PC-3 (cell line): ENCODE data around the gene BRD3. TPM values are rescaled to one million over a fixed set of nuclear protein-coding genes. Genes with fewer than 3 reads are reported as not detected.

Source experiments
- ATAC-seq: fragments of 200-7000 bp; cut with Tn5 transposase; 2 replicates; pipeline ENCODE4 v1.9.1; 2020; ENCODE audit warnings: mild to moderate bottlenecking, moderate library complexity
- BruUV-seq: library from RNA; stranded (reverse); fragments of 400-500 nt; replicated peaks from 2 replicates; lab custom pipeline; 2021; lab: Mats Ljungman, UMichigan
- CTCF ChIA-PET: fragments of 300-600 bp; sonication (Branson Sonifier 250); formaldehyde crosslinking; loops from one replicate; lab custom pipeline; 2022; ENCODE audit warnings: antibody characterized with exemption; lab: Charles Lee
- POLR2A ChIA-PET: fragments of 300-600 bp; sonication (Branson Sonifier 250); formaldehyde crosslinking; loops from one replicate; lab custom pipeline; 2022; ENCODE audit warnings: antibody characterized with exemption; ENCODE audit not compliant: unreplicated experiment; lab: Charles Lee
- DNase-seq: peaks from one replicate; pipeline ENCODE4 v3.0.0-alpha.2; 2015
- H2AFZ ChIP-seq: fragments of 300-600 bp; sonication (generic); 2 replicates; pipeline ENCODE4 v1.6.0; 2016; ENCODE audit warnings: antibody characterized with exemption, low read length
- H3F3A ChIP-seq: fragments of 300-600 bp; sonication (generic); one replicate; pipeline ENCODE4 v1.6.0; 2017; ENCODE audit warnings: antibody characterized with exemption, low read length, control low read depth, mild to moderate bottlenecking; ENCODE audit not compliant: unreplicated experiment
- H3K27ac ChIP-seq: fragments of 300-600 bp; sonication (generic); 2 replicates; pipeline ENCODE4 v1.5.1; 2016; ENCODE audit warnings: mild to moderate bottlenecking, low read length
- H3K27me3 ChIP-seq: fragments of 300-600 bp; sonication (generic); 2 replicates; pipeline ENCODE4 v1.6.1; 2016; ENCODE audit warnings: low read length, mixed read lengths
- H3K36me3 ChIP-seq: fragments of 300-600 bp; sonication (generic); 2 replicates; pipeline ENCODE4 v1.6.1; 2016; ENCODE audit warnings: low read depth, mixed run types, low read length, mixed read lengths
- H3K4me1 ChIP-seq: fragments of 300-600 bp; sonication (generic); 2 replicates; pipeline ENCODE4 v1.5.1; 2016; ENCODE audit warnings: low read length; ENCODE audit not compliant: insufficient read depth
- H3K4me2 ChIP-seq: fragments of 300-600 bp; sonication (generic); 2 replicates; pipeline ENCODE4 v1.6.0; 2016; ENCODE audit warnings: low read length
- H3K4me3 ChIP-seq: fragments of 300-600 bp; sonication (generic); 2 replicates; pipeline ENCODE4 v1.5.1; 2016; ENCODE audit warnings: mild to moderate bottlenecking, low read length, mixed read lengths
- H3K79me2 ChIP-seq: fragments of 300-600 bp; sonication (generic); 2 replicates; pipeline ENCODE4 v1.6.1; 2017; ENCODE audit warnings: low read length, mixed read lengths
- H3K9ac ChIP-seq: fragments of 300-600 bp; sonication (generic); 2 replicates; pipeline ENCODE4 v1.6.0; 2016; ENCODE audit warnings: mild to moderate bottlenecking, low read length
- H3K9me2 ChIP-seq: fragments of 300-600 bp; sonication (generic); replicated peaks from 2 replicates; pipeline ENCODE4 v1.6.1; 2016; ENCODE audit warnings: mixed run types, low read length, mixed read lengths
- H3K9me3 ChIP-seq: fragments of 300-600 bp; sonication (generic); 2 replicates; pipeline ENCODE4 v1.6.1; 2016; ENCODE audit warnings: low read length, mixed read lengths
- H4K20me1 ChIP-seq: fragments of 300-600 bp; sonication (generic); 2 replicates; pipeline ENCODE4 v1.6.1; 2016; ENCODE audit warnings: low read length, mixed read lengths
- EZH2 ChIP-seq: fragments of 300-600 bp; sonication (generic); IDR thresholded peaks from one replicate; pipeline ENCODE4 v1.6.1; 2017; ENCODE audit warnings: antibody characterized with exemption, mild to moderate bottlenecking, low read length; ENCODE audit not compliant: unreplicated experiment
- EZH2phosphoT487 ChIP-seq: fragments of 300-600 bp; sonication (generic); IDR thresholded peaks from 2 replicates; pipeline ENCODE4 v1.6.1; 2018; ENCODE audit warnings: mild to moderate bottlenecking, antibody characterized with exemption, low read length, borderline replicate concordance
- intact Hi-C: fragments of 100-400 bp; cut with micrococcal nuclease; formaldehyde crosslinking; loops from 2 replicates; pipeline ENCODE4 v1.9.0; 2023
- total RNA-seq: library from RNA; depleted of rRNA; stranded (reverse); fragments of >200 nt; gene quantifications from 2 replicates; pipeline ENCODE4 v1.2.3, GENCODE V29; 2014
- TF ChIP-seq, protein P1 (sequence below): fragments of 300-600 bp; sonication (generic); conservative IDR thresholded peaks from 2 replicates; pipeline ENCODE4 v1.5.1; 2017; ENCODE audit warnings: antibody characterized with exemption, low read depth, mild to moderate bottlenecking, low read length

BRD3 gene
- total RNA-seq, 1 experiment from 2014 or later: 5.5 TPM

DNA sequence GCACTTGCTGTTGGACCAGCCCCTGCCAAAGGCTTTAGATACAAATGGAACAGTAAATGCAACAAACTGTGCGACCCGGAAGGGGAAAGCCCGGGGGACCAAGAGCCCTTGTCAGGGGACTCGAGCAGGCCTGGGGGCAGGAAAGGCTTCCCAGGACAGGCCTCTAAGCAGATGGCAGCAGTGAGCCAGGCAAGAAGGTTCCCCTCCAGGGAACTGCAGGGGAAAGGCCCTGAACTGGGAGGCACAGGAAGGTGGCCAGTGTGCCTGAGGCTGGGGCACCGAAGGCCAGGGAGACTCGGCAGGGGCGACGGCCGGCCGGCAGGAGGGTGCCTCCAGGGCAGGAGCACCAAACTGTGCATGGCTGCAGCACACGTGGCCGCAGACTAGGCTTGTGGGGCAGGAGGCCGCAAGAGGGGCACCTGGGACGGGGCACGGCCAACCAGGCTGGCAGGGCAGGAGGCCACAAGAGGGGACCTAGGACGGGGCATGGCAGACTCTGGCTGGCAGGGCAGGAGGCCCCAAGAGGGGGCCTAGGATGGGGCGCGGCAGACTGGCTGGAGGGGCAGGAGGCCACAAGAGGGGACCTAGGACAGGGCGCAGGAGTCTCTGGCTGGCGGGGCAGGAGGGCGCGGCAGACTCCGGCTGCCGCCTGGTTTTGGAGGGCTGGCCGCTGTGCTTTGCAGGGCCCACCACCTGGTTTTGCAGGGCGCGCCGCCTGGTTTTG lies 85.7 kb downstream of the BRD3 start:
- H4K20me1 ChIP-seq: no peaks in the 10 kb centered on the region

GRCh38 chr9:133981589-133981957 lies 86.3 kb downstream of the BRD3 start:
- POLR2A ChIA-PET: no interaction called here
- DNase-seq (no peak), ATAC-seq (no peak)
- BruUV-seq: no TSS peak
- Histone ChIP-seq H3K4me1 (no peaks in the 10 kb centered on the region), H3K9me2 (no peaks in the 10 kb centered on the region), H3K9me3 (no peaks in the 10 kb centered on the region), H3F3A (no peaks in the 10 kb centered on the region), H3K9ac (no peak overlapping the region), H3K27me3 (no peaks in the 10 kb centered on the region), H3K79me2 (peaks cover 89% of the 10 kb centered on the region), H3K27ac (no peak overlapping the region), H3K36me3 (no peaks in the 10 kb centered on the region), H4K20me1 (no peaks in the 10 kb centered on the region), H2AFZ (no peak overlapping the region), H3K4me2 (no peak overlapping the region), H3K4me3 (no peak overlapping the region)
- no peak for TF ChIP-seq EZH2phosphoT487
- TF ChIP-seq, protein P1, sequence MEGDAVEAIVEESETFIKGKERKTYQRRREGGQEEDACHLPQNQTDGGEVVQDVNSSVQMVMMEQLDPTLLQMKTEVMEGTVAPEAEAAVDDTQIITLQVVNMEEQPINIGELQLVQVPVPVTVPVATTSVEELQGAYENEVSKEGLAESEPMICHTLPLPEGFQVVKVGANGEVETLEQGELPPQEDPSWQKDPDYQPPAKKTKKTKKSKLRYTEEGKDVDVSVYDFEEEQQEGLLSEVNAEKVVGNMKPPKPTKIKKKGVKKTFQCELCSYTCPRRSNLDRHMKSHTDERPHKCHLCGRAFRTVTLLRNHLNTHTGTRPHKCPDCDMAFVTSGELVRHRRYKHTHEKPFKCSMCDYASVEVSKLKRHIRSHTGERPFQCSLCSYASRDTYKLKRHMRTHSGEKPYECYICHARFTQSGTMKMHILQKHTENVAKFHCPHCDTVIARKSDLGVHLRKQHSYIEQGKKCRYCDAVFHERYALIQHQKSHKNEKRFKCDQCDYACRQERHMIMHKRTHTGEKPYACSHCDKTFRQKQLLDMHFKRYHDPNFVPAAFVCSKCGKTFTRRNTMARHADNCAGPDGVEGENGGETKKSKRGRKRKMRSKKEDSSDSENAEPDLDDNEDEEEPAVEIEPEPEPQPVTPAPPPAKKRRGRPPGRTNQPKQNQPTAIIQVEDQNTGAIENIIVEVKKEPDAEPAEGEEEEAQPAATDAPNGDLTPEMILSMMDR: no peak
- TF ChIP-seq EZH2: no peak
- CTCF ChIA-PET: no interaction called here
- intact Hi-C loops: no loop called here

More for the DNA sequence above, 85.7 kb downstream of the BRD3 start:
- peaks cover 88% of the 10 kb centered on the region for H3K79me2 ChIP-seq
- no peak overlapping the region for H3K27ac ChIP-seq
- no peaks in the 10 kb centered on the region for H3K36me3 ChIP-seq
- intact Hi-C loops: no loop called here
- H3K9me3 ChIP-seq: no peaks in the 10 kb centered on the region
- no peak overlapping the region for H2AFZ ChIP-seq
- no peak overlapping the region for H3K4me3 ChIP-seq
- H3K4me2 ChIP-seq: no peak overlapping the region
- H3K27me3 ChIP-seq: no peaks in the 10 kb centered on the region
- CTCF ChIA-PET: no interaction called here
- H3K9ac ChIP-seq: no peak overlapping the region
- H3F3A ChIP-seq: no peaks in the 10 kb centered on the region
- H3K4me1 ChIP-seq: no peaks in the 10 kb centered on the region
- DNase-seq: no peak
- POLR2A ChIA-PET: no interaction called here
- no TSS peak for BruUV-seq
- no peak for TF ChIP-seq EZH2phosphoT487
- TF ChIP-seq, protein P1: no peak
- TF ChIP-seq EZH2: no peak
- H3K9me2 ChIP-seq: no peaks in the 10 kb centered on the region
- no peak for ATAC-seq

GRCh38 chr9:133980864-133981588 lies 86.8 kb downstream of the BRD3 start:
- no TSS peak for BruUV-seq
- Histone ChIP-seq H3K27ac (no peak overlapping the region), H3K9me3 (no peaks in the 10 kb centered on the region), H4K20me1 (no peaks in the 10 kb centered on the region), H3K9ac (no peak overlapping the region), H3F3A (no peaks in the 10 kb centered on the region), H2AFZ (no peak overlapping the region), H3K79me2 (peaks cover 89% of the 10 kb centered on the region), H3K4me1 (no peaks in the 10 kb centered on the region), H3K9me2 (no peaks in the 10 kb centered on the region), H3K4me3 (no peak overlapping the region), H3K4me2 (no peak overlapping the region), H3K27me3 (no peaks in the 10 kb centered on the region), H3K36me3 (no peaks in the 10 kb centered on the region)
- DNase-seq (no peak), ATAC-seq (no peak)
- ChIA-PET POLR2A (no interaction called here), CTCF (no interaction called here)
- TF ChIP-seq, protein P1: no peak
- TF ChIP-seq EZH2phosphoT487: no peak
- TF ChIP-seq EZH2: no peak
- intact Hi-C loops: no loop called here
